SU-DHL-6 (cell line): ENCODE results near the gene PRPSAP1.

Source experiments
- EZH2phosphoT487 ChIP-seq: fragments of 200-600 bp; sonication (generic), shearing (Covaris generic); conservative IDR thresholded peaks from 2 replicates; pipeline ENCODE4 v1.6.1; 2018; ENCODE audit warnings: mild to moderate bottlenecking, antibody characterized with exemption, low read length, moderate library complexity, mixed read lengths
- TF ChIP-seq, protein P1 (sequence below): fragments of 200-600 bp; sonication (generic); IDR thresholded peaks from one replicate; pipeline ENCODE4 v1.5.1; 2017; ENCODE audit warnings: antibody characterized with exemption, mild to moderate bottlenecking, low read length, moderate library complexity; ENCODE audit not compliant: insufficient read depth, poor library complexity, severe bottlenecking

DNA sequence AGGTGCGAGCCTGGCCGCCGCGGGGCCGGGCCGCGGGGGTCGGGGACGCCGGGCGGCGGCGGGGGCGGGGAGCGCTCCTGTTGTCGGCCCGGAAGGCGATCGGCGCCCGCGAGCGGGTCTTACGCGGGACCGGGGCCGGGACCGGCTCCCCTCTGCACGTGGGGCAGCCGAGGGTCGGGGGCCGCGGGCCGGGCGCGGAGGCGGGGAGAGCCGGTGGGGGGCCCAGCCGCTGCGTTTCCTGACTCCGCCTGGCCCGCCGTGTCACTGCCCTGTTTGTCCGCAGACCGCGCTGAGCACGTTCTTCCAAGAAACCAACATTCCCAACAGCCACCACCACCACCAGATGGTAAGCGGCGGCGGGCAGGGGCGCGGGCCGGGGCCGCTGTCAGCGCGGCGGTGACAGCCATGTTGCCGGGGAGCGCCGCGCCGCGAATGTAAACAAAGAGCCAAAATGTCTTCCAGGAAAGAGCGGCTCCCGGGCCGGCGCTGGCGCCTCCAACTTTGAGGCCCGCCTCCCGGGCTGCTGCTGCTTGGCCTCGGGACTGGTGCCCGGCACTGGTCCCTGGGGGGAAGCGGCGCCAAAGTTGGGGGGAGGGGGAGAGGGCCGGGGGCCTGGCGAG is 88.0 kb downstream of the PRPSAP1 start:
- TF ChIP-seq, protein P1, sequence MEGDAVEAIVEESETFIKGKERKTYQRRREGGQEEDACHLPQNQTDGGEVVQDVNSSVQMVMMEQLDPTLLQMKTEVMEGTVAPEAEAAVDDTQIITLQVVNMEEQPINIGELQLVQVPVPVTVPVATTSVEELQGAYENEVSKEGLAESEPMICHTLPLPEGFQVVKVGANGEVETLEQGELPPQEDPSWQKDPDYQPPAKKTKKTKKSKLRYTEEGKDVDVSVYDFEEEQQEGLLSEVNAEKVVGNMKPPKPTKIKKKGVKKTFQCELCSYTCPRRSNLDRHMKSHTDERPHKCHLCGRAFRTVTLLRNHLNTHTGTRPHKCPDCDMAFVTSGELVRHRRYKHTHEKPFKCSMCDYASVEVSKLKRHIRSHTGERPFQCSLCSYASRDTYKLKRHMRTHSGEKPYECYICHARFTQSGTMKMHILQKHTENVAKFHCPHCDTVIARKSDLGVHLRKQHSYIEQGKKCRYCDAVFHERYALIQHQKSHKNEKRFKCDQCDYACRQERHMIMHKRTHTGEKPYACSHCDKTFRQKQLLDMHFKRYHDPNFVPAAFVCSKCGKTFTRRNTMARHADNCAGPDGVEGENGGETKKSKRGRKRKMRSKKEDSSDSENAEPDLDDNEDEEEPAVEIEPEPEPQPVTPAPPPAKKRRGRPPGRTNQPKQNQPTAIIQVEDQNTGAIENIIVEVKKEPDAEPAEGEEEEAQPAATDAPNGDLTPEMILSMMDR: no peak
- TF ChIP-seq EZH2phosphoT487: no peak
